ENCODE results near the gene LAMA4.

LAMA4 gene

GRCh38 chr6:112272799-112273198, 18.4 kb upstream of the LAMA4 start:
- DNase-seq (ENCODE audit: low read depth), result no peak

- no peak for DNase-seq (ENCODE audit: low read depth)
These were observed 16.4 kb upstream of the LAMA4 start for GRCh38 chr6:112270756-112271155.

- DNase-seq (ENCODE audit: low read depth), result no peak
These were observed 15.7 kb upstream of the LAMA4 start for GRCh38 chr6:112269979-112270566.

GRCh38 chr6:112269114-112269513, 14.7 kb upstream of the LAMA4 start:
- DNase-seq (ENCODE audit: low read depth), result peak; percentile 5

GRCh38 chr6:112268654-112269053, 14.3 kb upstream of the LAMA4 start:
- no peak for DNase-seq (ENCODE audit: low read depth)

- DNase-seq (ENCODE audit: low read depth), result no peak
These were observed 13.7 kb upstream of the LAMA4 start for GRCh38 chr6:112268019-112268418.

- DNase-seq (ENCODE audit: low read depth), result peak; percentile 34
These were observed 12.0 kb upstream of the LAMA4 start for GRCh38 chr6:112266331-112266730.

GRCh38 chr6:112259337-112259675, 4.9 kb upstream of the LAMA4 start:
- DNase-seq (ENCODE audit: low read depth), result no peak

- DNase-seq (ENCODE audit: low read depth), result no peak
These were observed 4.4 kb upstream of the LAMA4 start for GRCh38 chr6:112258642-112259336.

- no peak for DNase-seq (ENCODE audit: low read depth)
These were observed 3.0 kb upstream of the LAMA4 start for GRCh38 chr6:112257178-112257855.

- DNase-seq (ENCODE audit: low read depth), result no peak
These were observed 554 bp upstream of the LAMA4 start for GRCh38 chr6:112254921-112255320.

- no peak for DNase-seq (ENCODE audit: low read depth)
These were observed 898 bp downstream of the LAMA4 start for GRCh38 chr6:112253498-112253840.

- no peak for DNase-seq (ENCODE audit: low read depth)
These were observed 1.5 kb downstream of the LAMA4 start for GRCh38 chr6:112252571-112253497.

GRCh38 chr6:112251171-112251875, 3.0 kb downstream of the LAMA4 start:
- no peak for DNase-seq (ENCODE audit: low read depth)

- no peak for DNase-seq (ENCODE audit: low read depth)
These were observed 4.9 kb downstream of the LAMA4 start for GRCh38 chr6:112249489-112249888.

GRCh38 chr6:112247275-112247674, 7.1 kb downstream of the LAMA4 start:
- DNase-seq (ENCODE audit: low read depth), result no peak

- DNase-seq (ENCODE audit: low read depth), result no peak
These were observed 8.7 kb downstream of the LAMA4 start for GRCh38 chr6:112245511-112246203.

- DNase-seq (ENCODE audit: low read depth), result no peak
These were observed 10.2 kb downstream of the LAMA4 start for GRCh38 chr6:112243861-112244827.

GRCh38 chr6:112241820-112242429, 12.4 kb downstream of the LAMA4 start:
- DNase-seq (ENCODE audit: low read depth), result no peak

- DNase-seq (ENCODE audit: low read depth), result no peak
These were observed 16.8 kb downstream of the LAMA4 start for GRCh38 chr6:112237595-112237994.
